GM18508 (cell line): ENCODE data around the gene CD247.

Experiments used
- ATAC-seq: cut with Tn5 transposase; IDR thresholded peaks from one replicate; pipeline ENCODE4 v1.9.1; 2021; ENCODE audit warnings: moderate number of reproducible peaks; ENCODE audit not compliant: insufficient read depth, unreplicated experiment

Gene CD247

DNA sequence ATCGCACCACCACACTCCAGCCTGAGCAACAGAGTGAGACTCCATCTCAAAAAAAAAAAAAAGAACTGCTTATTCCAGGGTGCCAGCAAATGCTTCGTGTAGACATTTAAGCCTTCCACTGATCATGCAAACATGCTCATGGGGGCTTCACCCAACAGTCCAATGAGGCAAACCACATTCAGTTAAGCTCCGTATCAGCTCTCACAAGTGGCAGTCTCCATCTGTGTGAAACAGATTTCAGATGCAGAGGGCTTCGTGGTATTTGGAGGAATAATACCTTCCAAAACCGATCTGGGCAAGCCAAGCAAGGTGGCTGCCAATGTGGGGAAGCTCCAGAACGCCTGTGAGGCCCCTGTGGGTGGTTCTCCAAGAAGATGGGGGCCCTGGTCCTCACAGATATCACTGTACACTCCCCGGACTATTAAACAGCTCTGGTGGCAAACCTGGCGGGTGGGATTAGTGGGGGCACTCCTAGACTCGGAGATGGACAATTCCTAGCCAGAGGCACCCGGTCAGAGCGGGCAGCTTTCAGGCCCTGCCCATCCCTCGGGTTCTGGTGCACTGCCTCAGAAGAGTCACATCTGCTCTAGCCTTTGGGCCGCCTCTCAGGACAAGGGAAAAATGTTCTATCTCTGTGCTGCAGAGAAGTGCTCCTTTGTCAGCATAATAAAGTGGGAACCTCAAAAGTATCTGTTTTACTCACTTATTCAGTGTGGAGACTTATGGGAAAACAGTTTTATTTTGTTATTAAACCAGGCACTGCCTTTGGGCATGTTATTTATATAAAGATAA lies 25.1 kb upstream of the CD247 start:
- no peak for ATAC-seq

DNA sequence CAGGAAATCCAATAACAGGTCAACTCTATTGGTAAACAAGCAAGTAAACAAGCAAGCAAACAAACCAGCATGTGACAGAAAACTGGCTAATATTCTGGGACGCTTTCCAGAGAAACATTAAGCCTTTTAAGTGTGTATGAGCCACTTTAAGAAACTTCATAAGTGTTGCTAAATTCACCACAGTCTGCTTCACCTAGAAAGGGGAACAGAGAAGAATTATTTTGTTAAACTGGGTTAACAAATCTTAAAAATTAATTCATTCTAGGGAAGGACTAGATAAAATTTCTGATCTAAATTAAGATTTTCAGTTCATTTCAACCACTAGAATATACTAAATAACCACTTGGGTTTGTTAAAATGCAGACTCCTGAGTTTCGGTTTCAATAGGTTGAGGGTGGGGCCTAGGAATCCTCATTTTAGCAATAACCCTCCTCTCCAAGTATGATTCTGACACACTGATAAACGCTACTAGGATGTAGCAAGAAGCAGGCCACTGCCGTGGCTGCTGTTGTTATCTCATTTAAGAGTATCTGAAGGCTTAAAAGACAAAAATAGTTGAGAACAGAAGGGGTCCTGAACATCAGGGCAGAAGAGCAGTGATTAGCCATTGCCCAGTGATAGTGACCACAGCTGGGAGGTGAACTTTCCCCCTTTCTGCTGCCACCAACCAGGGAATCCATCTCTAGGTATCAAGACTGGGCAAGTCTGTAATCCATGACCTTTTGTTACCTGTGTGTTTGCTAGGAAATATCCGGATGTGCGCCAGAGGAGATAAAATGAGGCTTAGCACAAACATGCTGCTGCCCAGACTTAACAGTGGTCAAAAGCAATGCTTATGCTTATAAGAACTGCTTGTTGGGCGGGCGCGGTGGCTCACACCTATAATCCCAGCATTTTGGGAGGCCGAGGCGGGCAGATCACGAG lies 24.0 kb upstream of the CD247 start:
- no peak for ATAC-seq

DNA sequence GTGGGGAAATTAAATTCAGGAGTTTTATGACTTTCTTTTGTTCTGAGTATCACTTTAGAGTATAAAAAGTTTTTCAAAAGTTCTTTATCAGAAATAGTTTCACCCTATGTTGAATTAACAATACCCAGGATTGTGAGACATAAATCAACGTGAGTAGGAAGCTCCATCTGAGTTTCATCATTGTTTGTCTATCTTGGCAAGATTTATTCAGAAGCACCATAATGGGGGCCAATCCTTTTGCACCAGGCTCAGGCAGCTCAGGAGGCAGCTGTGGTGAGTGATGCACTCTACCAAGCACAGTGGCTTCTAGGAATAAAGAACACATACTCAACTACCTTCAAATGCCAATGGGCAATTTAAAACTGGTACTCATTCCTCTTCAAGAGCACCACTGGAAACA lies 23.3 kb upstream of the CD247 start:
- no peak for ATAC-seq

DNA sequence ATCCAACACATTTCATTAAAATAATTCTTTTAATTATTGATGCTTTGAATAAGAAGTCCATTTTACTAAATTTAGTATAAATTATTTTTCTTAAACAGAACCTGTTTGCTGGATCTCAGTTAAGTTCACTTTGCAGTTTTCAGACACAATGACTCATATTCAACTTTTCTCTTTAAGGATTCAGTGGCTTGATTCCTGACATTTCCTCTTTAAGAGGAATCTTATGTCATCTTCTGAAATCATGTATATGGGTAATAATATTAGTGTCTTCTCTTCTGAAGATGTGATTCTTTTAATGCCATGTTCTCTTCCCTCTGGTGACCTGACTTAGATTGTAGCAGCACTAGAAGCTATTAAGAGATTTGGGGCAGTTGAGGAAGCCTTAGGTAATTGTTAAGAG lies 22.7 kb upstream of the CD247 start:
- no peak for ATAC-seq

DNA sequence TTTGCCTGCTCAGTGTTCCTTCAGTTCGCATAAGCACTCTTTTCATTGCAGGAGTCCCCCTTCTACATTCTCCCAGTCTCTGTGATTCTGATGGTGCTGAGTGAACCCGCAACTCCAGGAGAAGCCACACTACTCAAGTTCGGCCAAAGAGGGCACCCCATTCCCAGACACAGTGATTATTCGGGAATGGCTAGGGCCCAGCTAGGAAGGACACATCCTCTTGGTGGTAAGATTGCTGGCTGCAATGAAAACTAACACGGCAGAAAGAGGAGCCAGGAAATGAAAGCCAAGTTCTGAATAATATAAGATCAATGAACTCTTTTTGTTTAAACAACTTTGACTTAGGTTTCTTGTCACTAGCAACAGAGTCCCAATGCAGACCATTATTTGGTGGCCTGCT lies 20.3 kb upstream of the CD247 start:
- ATAC-seq: no peak

DNA sequence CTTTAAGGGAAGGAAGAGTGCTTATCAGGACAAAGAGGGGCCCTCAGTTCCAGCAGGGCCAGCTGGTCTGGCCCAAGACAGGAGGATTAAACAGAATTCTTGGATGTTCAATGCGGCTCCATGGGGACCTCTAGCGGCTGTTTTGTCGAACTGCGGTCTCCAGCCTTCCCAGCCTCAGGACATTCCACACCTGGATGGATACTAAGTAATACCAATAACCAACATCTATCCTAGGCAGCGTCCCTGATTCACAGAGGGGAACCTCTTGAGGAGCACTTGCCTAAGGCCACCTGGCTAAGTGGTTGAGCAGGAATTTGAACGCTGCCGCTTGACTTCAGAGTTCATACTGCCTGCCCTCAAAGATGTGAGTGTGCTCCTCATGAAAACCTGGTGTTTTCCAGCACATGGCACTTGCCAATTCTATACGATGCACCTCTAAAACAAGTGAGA lies 15.5 kb upstream of the CD247 start:
- ATAC-seq: no peak

DNA sequence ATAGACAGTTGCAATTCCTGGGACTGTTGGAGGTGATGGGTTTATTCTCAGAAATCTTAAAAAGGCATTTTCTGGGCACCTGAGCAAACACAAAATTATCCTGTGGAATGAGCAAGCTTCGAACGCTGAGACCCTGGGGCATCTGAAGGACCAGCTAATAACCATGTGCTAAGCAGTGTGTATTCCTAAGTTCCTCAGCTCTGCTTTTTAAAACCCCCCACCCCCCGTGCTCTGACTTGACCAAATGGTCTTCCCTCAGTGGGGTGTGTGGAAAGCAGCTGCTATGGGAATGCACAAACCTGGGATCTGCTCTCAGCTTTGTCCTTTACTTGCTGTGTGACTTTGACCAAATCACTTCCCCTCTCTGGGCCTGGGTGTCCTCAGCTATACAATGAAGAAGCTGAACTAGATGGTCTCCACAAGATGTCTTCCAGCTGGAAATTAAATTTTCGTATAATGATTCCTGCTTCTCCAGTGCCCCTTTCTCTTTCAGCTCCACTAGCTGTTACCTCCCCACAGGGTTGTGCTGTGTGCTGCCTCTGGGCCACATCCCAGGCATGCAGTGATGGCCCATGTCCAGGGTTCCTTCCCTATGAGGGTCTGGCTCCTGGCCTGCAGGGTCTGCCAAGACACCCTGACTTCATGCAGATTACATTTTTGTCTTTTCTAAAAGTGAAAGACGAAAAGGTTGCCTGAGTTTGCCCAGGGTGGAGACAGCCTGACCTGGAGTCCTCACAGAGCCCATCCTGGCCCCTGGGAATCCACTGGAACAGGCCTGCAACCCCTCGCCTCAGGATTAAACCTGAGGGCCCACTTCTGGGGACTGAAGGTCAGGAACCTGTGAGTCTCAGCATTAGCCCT lies 14.9 kb upstream of the CD247 start:
- no peak for ATAC-seq

DNA sequence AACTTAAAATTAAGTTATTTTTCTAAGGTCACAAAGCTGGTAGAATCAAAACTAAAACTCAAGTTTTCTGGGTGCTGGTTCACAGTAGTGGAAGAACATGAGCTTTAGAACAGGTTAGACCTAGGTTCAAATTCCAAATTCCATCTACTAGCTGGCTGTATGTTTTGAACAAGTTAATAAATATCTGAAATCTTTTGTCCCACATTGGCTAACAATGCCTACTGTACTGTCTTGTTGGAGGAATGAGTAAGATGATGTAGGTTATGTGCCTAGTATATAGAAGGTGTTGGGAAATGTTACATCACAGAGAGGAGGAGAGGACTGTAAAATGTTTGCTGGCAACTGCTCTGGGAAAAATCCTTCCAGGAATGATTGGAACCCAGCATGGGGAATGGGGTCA lies 14.0 kb upstream of the CD247 start:
- no peak for ATAC-seq

DNA sequence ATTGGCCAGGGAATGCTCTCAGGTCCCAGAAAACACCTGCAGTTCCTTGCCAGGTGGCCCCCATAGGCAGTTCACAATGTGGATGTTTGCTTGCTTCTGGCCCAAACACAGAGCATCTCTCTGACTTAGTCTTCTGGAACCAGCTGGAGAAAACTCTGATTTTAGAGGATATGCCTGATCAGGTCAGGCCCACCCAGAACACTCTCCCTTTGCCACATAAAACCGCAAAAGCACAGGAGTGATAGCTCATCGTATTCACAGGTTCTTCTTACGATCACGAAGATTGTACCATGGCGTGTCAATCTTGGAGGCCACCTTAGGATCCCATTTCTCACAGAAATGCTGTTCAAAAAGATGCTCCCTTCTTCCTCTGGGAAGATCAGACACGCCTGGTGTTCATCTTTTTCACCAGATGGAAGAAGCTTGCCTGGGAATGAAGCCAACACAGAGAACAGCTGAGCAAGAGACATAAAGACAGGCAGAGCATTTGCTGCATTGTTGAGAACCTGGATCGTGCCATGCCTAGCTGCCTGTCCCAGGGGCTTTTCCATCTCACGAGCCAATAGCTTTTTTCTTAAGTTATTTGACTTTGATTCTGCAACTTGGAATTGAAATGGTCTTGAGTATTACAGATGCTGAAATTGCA lies 11.6 kb upstream of the CD247 start:
- no peak for ATAC-seq

DNA sequence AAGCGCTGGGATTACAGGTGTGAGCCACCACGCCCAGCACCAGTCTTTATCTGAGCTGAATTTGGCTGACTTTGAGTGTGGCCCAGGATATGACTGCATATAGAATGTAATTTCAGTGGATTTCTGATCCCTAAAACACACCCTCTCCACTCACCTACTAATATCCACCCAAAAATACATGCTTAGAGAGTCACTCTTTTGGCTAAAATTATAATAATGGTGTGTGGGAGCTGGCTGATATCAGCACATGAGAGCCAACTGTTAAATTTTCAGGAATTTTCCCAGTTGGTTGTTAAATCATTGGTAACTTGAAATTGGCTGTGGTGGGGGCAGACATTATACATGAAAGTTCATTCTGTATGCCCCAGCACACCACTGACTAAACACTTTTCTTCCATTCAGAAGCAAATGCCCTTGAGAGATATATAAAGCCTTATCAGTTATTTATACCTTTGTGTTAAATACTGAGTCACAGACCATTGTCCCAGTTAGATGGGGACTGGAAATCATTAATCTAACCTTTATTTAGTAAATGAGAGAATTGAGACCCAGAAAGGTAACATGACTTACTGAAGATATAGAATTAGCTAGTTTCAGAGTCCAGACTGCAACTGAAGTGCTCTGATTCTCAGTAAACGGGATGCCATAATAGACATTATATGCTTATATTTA lies 9.9 kb upstream of the CD247 start:
- ATAC-seq: no peak

DNA sequence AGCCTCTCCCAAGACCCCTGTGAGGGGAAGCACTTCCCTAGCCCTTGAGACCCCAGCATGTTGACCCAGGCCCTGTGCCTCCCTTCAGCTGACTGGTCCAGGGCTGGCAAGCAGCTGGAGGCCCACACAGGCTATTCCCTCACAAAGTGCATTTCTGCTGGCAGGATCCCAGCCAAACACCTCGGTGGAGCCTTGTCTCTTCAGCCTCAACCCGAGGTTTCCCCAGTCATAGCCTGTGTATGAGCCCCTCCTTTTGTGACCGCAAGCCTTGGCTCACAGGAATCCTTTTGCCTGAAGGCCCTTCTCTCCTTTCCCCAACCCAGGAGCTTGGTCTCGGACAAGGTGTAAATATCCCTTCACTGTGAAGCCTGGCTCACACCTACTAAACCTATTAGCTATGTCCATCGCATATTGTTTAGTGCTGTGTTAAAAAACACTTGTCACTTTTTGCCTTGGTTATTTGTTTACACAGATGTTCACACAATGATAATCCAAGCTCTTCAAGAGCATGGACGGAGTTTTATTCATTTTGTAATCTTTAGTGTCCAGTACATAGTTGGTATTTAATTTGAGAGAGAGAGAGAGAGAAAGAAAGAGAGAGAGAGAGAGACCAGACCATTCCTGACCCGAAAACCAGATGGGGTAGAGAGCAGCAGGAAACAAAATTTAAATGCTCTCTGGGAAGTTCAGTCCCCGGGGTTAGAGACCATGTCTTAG lies 8.5 kb upstream of the CD247 start:
- ATAC-seq: no peak

DNA sequence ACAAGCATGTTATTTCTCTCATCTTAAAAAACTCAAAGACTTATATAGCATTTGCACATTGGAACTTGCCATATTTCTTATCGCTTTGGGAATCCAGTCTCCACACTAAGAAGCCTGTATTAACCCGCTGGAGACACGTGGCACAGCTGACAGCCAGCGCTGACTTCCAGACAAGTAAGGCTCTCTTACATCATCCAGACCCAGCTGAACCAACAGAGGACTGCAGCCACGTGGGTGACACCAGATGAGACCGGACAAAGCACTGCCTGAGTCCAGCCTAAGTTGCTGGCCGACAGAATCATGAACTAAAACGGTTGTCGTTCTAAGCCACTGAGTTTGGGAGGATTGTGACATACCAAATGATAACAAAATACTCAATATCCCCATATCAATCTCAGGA lies 6.3 kb upstream of the CD247 start:
- no peak for ATAC-seq

DNA sequence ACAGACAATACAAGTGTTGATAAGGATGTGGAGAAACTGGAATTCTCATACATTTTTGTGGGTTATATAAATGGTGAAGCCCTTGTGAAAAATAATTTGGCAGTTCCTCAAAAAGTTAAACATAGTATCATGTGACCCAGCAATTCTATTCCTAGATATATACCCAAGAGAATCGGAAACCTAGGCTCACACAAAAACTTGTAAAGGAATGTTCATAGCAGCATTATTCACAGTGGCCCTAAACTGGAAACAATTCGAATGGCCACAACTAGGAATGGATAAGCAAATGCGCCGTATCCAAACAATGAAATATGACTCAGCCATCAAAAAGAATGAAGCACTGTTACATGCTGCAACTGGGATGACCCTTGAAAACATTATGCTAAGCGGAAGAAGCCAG lies 3.9 kb upstream of the CD247 start:
- no peak for ATAC-seq

DNA sequence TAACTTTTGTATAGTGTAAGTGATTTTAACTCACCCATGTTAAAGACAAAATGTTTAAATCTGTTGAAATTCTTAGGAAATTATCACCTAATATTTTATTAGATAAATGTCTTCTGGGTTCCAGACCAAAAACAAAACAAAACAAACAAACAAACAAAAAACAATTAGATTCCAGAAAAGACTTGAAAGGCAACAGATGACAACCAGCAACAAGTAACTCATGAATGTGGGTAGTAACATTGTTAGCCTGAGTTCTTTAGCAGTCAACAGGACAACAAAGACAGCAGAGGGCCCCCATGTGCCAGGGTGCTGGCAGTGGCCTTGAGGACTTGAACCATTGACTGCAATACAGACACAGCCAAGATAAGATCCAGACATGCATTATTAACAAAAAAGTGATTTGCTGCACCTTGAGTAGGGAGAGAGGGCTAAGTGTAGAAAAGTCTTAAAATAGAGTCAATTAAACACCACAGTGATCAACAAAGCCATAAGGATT lies 2.4 kb upstream of the CD247 start:
- no peak for ATAC-seq

DNA sequence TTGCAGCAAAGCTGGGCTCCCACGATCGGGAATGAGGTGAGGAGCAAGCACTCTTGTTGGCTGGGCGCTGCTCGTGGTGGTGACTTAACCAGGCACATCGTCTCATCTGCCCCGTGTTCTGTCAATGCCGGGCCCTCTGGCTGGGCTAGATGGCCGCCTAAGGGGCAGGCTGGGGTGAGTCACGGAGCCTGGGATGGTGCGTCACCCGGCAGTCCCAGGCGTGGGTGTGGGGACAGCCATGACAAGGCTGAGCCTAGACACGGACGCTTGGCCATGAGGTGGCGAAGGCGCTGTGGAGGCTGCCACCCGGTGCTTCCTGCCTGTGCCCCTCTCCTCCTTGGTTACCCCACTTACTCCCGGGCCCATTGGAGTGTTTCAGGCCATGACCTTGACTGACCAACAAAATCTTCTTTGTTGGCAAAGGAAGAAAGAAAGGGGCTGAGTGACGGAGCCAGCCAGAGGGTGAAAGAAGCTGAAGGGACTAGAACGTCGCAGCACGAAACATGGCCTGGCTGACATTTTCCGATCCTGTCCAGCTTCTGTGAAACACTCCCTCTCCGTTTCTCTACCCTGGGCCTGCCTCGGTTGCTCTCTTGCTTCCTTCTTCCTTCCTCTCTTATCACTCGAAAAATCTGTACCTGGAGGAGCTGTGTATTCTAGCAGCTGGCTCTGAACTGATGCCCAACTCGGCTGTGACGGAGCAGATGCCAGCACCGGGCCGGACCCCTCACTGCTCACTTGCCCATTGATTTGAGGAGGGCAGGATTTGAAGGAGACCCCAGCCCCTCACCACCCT lies 596 bp downstream of the CD247 start:
- no peak for ATAC-seq

DNA sequence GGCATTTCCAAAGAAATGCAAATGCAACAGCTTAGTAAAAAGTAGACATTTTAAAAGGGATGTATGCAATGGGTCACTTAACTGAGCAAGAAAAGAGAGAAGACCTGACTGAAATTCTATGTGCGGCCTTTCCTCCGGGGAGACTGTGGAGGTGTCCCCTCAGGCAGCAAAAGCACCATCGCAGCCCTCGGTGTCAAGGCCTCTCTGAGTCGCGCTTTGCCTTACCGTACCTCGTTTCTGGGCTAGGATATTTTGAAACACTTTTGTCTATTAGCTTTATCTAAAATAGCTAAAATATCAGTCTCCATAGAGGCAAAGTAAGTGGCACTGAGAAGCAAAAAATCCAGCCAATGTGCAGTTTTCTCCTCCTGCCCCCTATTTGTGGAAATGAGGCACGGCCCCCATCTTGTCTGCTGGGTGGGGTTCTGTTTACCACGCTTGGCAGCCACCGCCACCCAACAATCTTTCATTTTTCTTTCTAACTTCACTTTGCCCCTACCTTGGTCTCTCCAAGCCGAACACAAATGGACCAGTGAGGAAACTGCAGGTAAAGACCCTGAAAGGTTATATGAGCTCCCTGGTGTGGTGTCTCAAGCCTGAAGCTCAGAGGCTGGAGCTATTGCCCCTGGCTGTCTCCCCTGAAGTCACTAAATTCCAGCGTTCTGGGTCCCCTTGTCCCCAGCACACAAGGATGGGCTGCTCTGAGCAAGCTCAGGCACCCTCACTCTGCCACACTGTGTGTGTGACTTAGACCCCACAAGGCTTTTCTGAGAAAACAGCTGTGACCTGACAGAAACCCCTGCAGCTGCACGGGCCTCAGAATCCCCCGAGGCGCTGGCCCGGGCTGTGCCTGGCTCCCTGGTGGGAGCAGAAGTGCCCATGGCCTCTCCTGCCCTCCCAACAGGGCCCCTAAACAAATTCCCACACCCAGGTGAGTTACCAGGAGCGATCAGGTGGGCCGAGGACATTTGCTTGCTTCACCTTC lies 1.6 kb downstream of the CD247 start:
- no peak for ATAC-seq

DNA sequence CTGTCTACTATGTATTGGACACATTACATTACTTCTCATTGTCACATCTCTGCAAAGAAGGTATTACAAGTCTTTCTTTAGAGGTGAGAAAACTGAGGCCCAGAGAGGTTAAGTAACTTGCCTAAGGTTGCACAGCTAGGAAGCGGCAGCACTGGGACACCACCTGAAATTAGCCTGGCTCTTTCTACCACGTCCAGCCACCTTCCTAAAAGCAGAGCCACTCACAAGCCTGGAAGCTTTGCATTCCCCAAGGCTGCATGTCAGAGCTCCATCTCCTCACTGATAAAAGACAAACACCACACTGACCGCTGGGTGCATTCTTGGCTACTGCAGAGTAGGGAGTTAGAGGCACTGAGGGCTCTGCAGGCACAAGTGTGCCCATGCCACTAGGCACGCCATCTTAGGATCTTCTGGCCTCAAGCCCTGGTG lies 2.4 kb downstream of the CD247 start:
- no peak for ATAC-seq
